Measurements from ENCODE around the gene TANC1.

The TANC1 gene

GRCh38 chr2:158968396-158969161, at the start of gene TANC1:
TSS of gene TANC1 (plus strand) at chr2:158968640. CDS start at chr2:159065911, 97,271 bp downstream.
- DNase-seq = peak; percentile 96

GRCh38 chr2:158921599-158922408, 46.6 kb upstream of the TANC1 start:
- no peak for DNase-seq

- no peak for DNase-seq
Measured at GRCh38 chr2:158922601-158923000, 45.8 kb upstream of the TANC1 start.

GRCh38 chr2:158923180-158923594, 45.3 kb upstream of the TANC1 start:
- peak; percentile 62 for DNase-seq

GRCh38 chr2:158923641-158924040, 44.8 kb upstream of the TANC1 start:
- DNase-seq = no peak

- DNase-seq = no peak
Measured at GRCh38 chr2:158926478-158926948, 41.9 kb upstream of the TANC1 start.

- no peak for DNase-seq
Measured at GRCh38 chr2:158928515-158928914, 39.9 kb upstream of the TANC1 start.

GRCh38 chr2:158928965-158929364, 39.5 kb upstream of the TANC1 start:
- no peak for DNase-seq

GRCh38 chr2:158931572-158931971, 36.9 kb upstream of the TANC1 start:
- no peak for DNase-seq

GRCh38 chr2:158932131-158932645, 36.3 kb upstream of the TANC1 start:
- DNase-seq = peak; percentile 37

- no peak for DNase-seq
Measured at GRCh38 chr2:158934170-158934569, 34.3 kb upstream of the TANC1 start.

- peak; percentile 48 for DNase-seq
Measured at GRCh38 chr2:158935617-158936016, 32.8 kb upstream of the TANC1 start.

GRCh38 chr2:158936978-158937377, 31.5 kb upstream of the TANC1 start:
- no peak for DNase-seq

GRCh38 chr2:158940356-158940755, 28.1 kb upstream of the TANC1 start:
- no peak for DNase-seq

- DNase-seq = no peak
Measured at GRCh38 chr2:158943973-158944372, 24.5 kb upstream of the TANC1 start.

- DNase-seq = no peak
Measured at GRCh38 chr2:158948964-158949699, 19.3 kb upstream of the TANC1 start.

GRCh38 chr2:158953454-158953853, 15.0 kb upstream of the TANC1 start:
- peak; percentile 64 for DNase-seq

- DNase-seq = peak; percentile 90
Measured at GRCh38 chr2:158953926-158954763, 14.3 kb upstream of the TANC1 start.

- DNase-seq = no peak
Measured at GRCh38 chr2:158955842-158956365, 12.5 kb upstream of the TANC1 start.

GRCh38 chr2:158958365-158958764, 10.1 kb upstream of the TANC1 start:
- DNase-seq = no peak

GRCh38 chr2:158960193-158960592, 8.2 kb upstream of the TANC1 start:
- no peak for DNase-seq

GRCh38 chr2:158962074-158962473, 6.4 kb upstream of the TANC1 start:
- DNase-seq = no peak

All from eye (tissue), 1 donor.